Thyroid gland (tissue), 4 donors: ENCODE data around the gene CDH4. TPM values are rescaled to one million over a fixed set of nuclear protein-coding genes. Genes with fewer than 3 reads are reported as not detected.

Source experiments
- DNase-seq, 2 donors: peaks; one replicate each; pipeline ENCODE4 v3.0.0-alpha.2; 2019
- H3K27ac ChIP-seq, 3 donors: fragments of 200-600 bp; sonication (generic); 1 replicate in 2 of 3; 2 replicates in 1 of 3; pipeline ENCODE4 v1.5.1; 2016 to 2019; ENCODE audit warnings: mild to moderate bottlenecking in 1 of 3, moderate library complexity in 1 of 3
- H3K27me3 ChIP-seq: fragments of 200-600 bp; sonication (generic); one replicate; pipeline ENCODE4 v1.5.1; 2019
- H3K36me3 ChIP-seq, 2 donors: fragments of 200-600 bp; sonication (generic); one replicate each; pipeline ENCODE4 v1.5.1; 2016 to 2019
- H3K4me1 ChIP-seq, 2 donors: fragments of 200-600 bp; sonication (generic); one replicate each; pipeline ENCODE4 v1.5.1; 2017 to 2019
- H3K4me3 ChIP-seq, 3 donors: fragments of 200-600 bp; sonication (generic); replicated peaks in 1 of 3; 1 replicate in 2 of 3; 2 replicates in 1 of 3; pipeline ENCODE4 v1.5.1; 2016; ENCODE audit warnings: mild to moderate bottlenecking in 1 of 3
- H3K9me3 ChIP-seq: fragments of 200-600 bp; sonication (generic); one replicate; pipeline ENCODE4 v1.5.1; 2017
- CTCF ChIP-seq, 6 experiments: fragments of 200-600 bp in 3 of 6; fragments of 450-650 bp in 3 of 6; sonication (generic) in 3 of 6; IDR thresholded peaks; one replicate each; pipeline ENCODE4 v1.5.1; 2016 to 2019; ENCODE audit warnings: antibody characterized with exemption in 6 of 6, mild to moderate bottlenecking in 2 of 6, inconsistent platforms in 1 of 6, moderate library complexity in 1 of 6
- POLR2A ChIP-seq, 2 donors: fragments of 450-650 bp; IDR thresholded peaks; one replicate each; pipeline ENCODE4 v1.6.1; 2017; ENCODE audit warnings: antibody characterized with exemption in 2 of 2, mild to moderate bottlenecking in 2 of 2, moderate library complexity in 1 of 2
- WGBS, 2 donors: methylation state at CpG; one replicate each; pipeline ENCODE4 v1.1.5; 2017; 5-methylcytosine and 5-hydroxymethylcytosine counted together
- intact Hi-C: fragments of 100-400 bp; cut with DNase I; formaldehyde crosslinking; loops from one replicate; pipeline ENCODE4 v1.15.1; 2023
- total RNA-seq, 4 donors: library from RNA; depleted of rRNA; stranded (reverse); fragments of >200 nt; gene quantifications; one replicate each; pipeline ENCODE4 v1.2.3, GENCODE V29; 2016

CDH4 gene
- total RNA-seq, 4 donors from 2014 or later, result 0.22 to 0.29 (median 0.29) TPM; not detected in 1

DNA sequence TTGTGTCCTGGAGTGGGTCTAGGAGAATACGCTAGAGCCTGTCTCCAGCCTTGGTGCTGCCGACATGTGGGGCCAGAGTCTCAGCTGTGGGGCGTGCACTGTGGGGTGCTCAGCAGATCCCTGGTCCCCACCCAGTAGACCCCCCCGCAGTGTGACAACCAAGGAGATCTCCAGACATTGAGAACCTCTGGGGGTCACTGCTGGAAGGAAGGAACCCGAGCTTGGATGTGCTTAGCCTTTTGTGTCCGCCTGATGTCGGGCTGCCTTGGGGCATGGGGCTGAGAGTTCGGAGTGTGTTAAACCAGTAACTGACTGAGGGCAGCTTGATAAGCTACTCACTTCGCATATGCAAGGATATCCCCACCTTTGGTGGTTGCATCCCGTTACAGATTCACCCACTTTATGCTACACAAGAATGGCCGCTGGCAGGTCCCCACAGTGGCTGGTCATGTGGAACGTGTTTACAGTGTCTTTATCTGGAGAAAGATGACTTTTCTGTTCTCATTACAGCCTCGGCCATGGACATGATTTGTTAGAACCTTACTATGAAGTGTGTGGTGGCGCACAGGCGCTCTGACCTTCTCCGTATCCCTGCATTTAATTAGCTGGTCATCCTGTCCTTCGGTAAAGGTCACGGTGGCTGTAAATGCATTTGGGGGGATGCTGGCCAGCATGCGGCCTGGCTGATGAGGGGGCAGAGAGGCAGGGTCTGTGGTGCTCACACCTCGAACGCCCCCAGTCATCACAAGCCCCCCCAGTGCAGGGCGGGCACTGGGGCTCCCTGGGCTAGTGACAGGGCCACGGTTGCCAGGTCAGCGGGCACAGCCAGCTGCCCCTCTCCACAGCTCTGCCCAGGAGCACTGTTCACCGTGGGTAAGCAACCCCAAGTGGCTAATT, 446.8 kb downstream of the CDH4 start:
- H3K27me3 ChIP-seq, result no peaks in the 10 kb centered on the region
- intact Hi-C loops, result no loop called here
- 71 to 74% methylated on average over 16 to 20 of the region's 25 CpGs for WGBS, 2 donors
- no peak for DNase-seq
- H3K4me3 ChIP-seq, result no peak overlapping the region
- H3K36me3 ChIP-seq, result no peaks in the 10 kb centered on the region
- no peaks in the 10 kb centered on the region for H3K4me1 ChIP-seq
- no peaks in the 10 kb centered on the region for H3K9me3 ChIP-seq
- H3K27ac ChIP-seq, result no peak overlapping the region
- TF ChIP-seq CTCF (IDR thresholded peaks at IDR 0.05), result no peak
- TF ChIP-seq POLR2A (IDR thresholded peaks at IDR 0.05), result no peak

- Histone ChIP-seq H3K36me3 (no peaks in the 10 kb centered on the region), H3K9me3 (no peaks in the 10 kb centered on the region), H3K27ac (no peak overlapping the region), H3K4me1 (no peaks in the 10 kb centered on the region), H3K27me3 (no peaks in the 10 kb centered on the region), H3K4me3 (no peak overlapping the region)
- DNase-seq, result peak in 1 of 2 donors; percentile 9
- intact Hi-C loops, result no loop called here
- 59% methylated on average over 19 to 31 of the region's 31 CpGs for WGBS, 2 donors
- TF ChIP-seq POLR2A (IDR thresholded peaks at IDR 0.05) (no peak), CTCF (IDR thresholded peaks at IDR 0.05) (no peak)
Observed at GRCh38 chr20:61699495-61700374, 447.7 kb downstream of the CDH4 start.

DNA sequence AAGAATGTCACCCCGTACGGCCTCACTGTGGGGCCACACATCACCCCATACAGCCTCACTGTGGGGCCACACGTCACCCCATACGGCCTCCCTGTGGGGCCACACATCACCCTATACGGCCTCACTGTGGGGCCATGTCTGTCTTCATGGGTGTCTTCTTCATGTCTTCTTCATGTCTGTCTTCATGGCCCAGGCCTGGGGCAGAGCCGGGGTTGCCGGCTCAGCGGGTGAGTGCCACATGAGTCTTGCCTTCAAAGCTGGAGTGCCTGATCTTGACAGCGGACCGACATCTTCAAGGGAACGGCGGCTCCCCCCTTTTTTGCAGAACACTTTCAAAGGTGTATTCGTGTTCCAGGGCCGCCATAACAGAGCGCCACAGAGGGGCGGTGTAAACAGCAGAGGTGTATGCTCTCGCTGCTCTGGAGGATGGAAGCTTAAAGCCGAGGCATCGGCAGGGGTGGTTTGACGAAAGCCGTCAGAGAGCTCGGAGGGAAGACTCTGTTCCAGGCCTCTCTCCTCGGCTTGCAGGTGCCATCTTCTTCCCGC, 448.6 kb downstream of the CDH4 start:
- WGBS, 2 donors, result 93 to 95% methylated on average over 23 to 24 of the region's 24 CpGs
- no peak for DNase-seq
- intact Hi-C loops, result no loop called here
- Histone ChIP-seq H3K27ac (no peak overlapping the region), H3K4me3 (no peak overlapping the region), H3K4me1 (no peaks in the 10 kb centered on the region), H3K27me3 (no peaks in the 10 kb centered on the region), H3K9me3 (no peaks in the 10 kb centered on the region), H3K36me3 (no peaks in the 10 kb centered on the region)
- no peak for TF ChIP-seq CTCF (IDR thresholded peaks at IDR 0.05)
- no peak for TF ChIP-seq POLR2A (IDR thresholded peaks at IDR 0.05)

GRCh38 chr20:61701401-61701800, 449.3 kb downstream of the CDH4 start:
- Histone ChIP-seq H3K27ac (no peak overlapping the region), H3K27me3 (no peaks in the 10 kb centered on the region), H3K4me3 (no peak overlapping the region), H3K9me3 (no peaks in the 10 kb centered on the region), H3K4me1 (no peaks in the 10 kb centered on the region), H3K36me3 (no peaks in the 10 kb centered on the region)
- no peak for TF ChIP-seq CTCF (IDR thresholded peaks at IDR 0.05)
- no peak for TF ChIP-seq POLR2A (IDR thresholded peaks at IDR 0.05)
- WGBS, 2 donors, result 93 to 94% methylated on average over 14 of the region's 14 CpGs
- intact Hi-C loops, result no loop called here
- no peak for DNase-seq
